Nephron (organoid): ENCODE results near the gene PKLR.
A peak's percentile ranks its signal among the peaks of the same experiment; 100 is the strongest.

Source experiments
- H3K27ac Mint-ChIP-seq, 3 experiments: 2 replicates each; pipeline ENCODE4 v1.8.0; 2020; ENCODE audit warnings: mixed read lengths in 3 of 3, mild to moderate bottlenecking in 2 of 3, moderate library complexity in 1 of 3
- H3K27me3 Mint-ChIP-seq: 2 replicates; pipeline ENCODE4 v1.8.0; 2021; ENCODE audit warnings: low read depth, mild to moderate bottlenecking, moderate library complexity, mixed read lengths
- H3K36me3 Mint-ChIP-seq: 2 replicates; pipeline ENCODE4 v1.8.0; 2020; ENCODE audit warnings: low read depth, mixed read lengths
- H3K4me1 Mint-ChIP-seq: 2 replicates; pipeline ENCODE4 v1.8.0; 2020; ENCODE audit warnings: mixed read lengths
- H3K4me3 Mint-ChIP-seq, 3 experiments: 2 replicates each; pipeline ENCODE4 v1.8.0; 2020; ENCODE audit warnings: mild to moderate bottlenecking in 3 of 3, mixed read lengths in 3 of 3, moderate library complexity in 2 of 3
- H3K9me3 Mint-ChIP-seq: 2 replicates; pipeline ENCODE4 v1.8.0; 2020; ENCODE audit warnings: mixed read lengths
- TF ChIP-seq, protein P1 (sequence below), 3 experiments: fragments of 200-600 bp; sonication (generic); IDR thresholded peaks; one replicate each; pipeline ENCODE4 v1.5.0; 2021; ENCODE audit warnings: antibody characterized with exemption in 3 of 3; ENCODE audit not compliant: unreplicated experiment in 3 of 3

PKLR gene

DNA sequence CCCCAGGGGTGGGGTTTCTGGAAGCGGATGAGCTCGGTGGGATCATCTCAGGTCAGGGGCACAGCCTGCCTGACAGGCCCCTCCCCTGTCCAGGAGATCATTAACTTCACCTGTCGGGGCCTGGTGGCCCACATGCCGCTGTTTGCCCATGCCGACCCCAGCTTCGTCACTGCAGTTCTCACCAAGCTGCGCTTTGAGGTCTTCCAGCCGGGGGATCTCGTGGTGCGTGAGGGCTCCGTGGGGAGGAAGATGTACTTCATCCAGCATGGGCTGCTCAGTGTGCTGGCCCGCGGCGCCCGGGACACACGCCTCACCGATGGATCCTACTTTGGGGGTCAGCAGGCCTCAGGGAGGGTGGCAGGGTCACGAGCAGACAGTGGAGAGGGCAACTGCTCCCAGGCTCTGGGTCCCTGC lies 15.6 kb downstream of the PKLR start:
- Mint-ChIP-seq H3K36me3 (peaks cover 8% of the 10 kb centered on the region), H3K27ac (no peak overlapping the region), H3K4me1 (no peaks in the 10 kb centered on the region), H3K9me3 (no peaks in the 10 kb centered on the region), H3K4me3 (no peak overlapping the region), H3K27me3 (no peaks in the 10 kb centered on the region)
- TF ChIP-seq, protein P1, sequence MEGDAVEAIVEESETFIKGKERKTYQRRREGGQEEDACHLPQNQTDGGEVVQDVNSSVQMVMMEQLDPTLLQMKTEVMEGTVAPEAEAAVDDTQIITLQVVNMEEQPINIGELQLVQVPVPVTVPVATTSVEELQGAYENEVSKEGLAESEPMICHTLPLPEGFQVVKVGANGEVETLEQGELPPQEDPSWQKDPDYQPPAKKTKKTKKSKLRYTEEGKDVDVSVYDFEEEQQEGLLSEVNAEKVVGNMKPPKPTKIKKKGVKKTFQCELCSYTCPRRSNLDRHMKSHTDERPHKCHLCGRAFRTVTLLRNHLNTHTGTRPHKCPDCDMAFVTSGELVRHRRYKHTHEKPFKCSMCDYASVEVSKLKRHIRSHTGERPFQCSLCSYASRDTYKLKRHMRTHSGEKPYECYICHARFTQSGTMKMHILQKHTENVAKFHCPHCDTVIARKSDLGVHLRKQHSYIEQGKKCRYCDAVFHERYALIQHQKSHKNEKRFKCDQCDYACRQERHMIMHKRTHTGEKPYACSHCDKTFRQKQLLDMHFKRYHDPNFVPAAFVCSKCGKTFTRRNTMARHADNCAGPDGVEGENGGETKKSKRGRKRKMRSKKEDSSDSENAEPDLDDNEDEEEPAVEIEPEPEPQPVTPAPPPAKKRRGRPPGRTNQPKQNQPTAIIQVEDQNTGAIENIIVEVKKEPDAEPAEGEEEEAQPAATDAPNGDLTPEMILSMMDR (IDR thresholded peaks at IDR 0.05; ENCODE audit: unreplicated experiment in 3 of 3): no peak

DNA sequence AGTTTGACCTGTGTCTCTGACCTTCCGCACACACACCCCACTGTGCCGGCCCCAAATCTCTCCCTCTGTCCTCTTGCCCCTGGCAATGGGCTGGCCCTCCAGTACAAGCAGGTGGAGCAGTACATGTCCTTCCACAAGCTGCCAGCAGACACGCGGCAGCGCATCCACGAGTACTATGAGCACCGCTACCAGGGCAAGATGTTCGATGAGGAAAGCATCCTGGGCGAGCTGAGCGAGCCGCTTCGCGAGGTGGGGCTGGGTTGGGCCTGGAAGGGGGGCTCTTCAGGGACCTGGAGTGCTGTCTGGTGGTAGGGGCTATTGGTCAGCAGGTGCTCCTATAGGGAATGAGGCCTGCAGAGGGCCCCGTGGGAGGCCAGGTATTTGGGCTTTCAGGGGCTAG lies 16.2 kb downstream of the PKLR start:
- no peaks in the 10 kb centered on the region for H3K4me1 Mint-ChIP-seq
- H3K36me3 Mint-ChIP-seq: peaks cover 8% of the 10 kb centered on the region
- no peaks in the 10 kb centered on the region for H3K27me3 Mint-ChIP-seq
- TF ChIP-seq, protein P1 (IDR thresholded peaks at IDR 0.05; ENCODE audit: unreplicated experiment in 3 of 3): no peak
- no peak overlapping the region for H3K4me3 Mint-ChIP-seq
- no peak overlapping the region for H3K27ac Mint-ChIP-seq
- no peaks in the 10 kb centered on the region for H3K9me3 Mint-ChIP-seq

DNA sequence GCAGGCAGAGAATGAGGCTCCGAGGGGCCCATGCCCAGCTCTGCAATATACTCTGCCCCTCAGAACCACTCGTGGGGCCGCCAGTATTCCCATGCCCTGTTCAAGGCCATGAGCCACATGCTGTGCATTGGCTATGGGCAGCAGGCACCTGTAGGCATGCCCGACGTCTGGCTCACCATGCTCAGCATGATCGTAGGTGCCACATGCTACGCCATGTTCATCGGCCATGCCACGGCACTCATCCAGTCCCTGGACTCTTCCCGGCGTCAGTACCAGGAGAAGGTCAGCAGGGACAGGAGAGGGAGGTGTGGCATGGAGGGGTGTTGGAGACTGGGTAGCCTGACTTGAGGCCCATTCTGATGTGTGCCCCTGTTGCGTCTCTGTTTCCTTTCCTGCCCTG lies 16.8 kb downstream of the PKLR start:
- H3K4me3 Mint-ChIP-seq: no peak overlapping the region
- H3K27me3 Mint-ChIP-seq: no peaks in the 10 kb centered on the region
- no peak overlapping the region for H3K27ac Mint-ChIP-seq
- H3K9me3 Mint-ChIP-seq: no peaks in the 10 kb centered on the region
- TF ChIP-seq, protein P1 (IDR thresholded peaks at IDR 0.05; ENCODE audit: unreplicated experiment in 3 of 3): no peak
- H3K4me1 Mint-ChIP-seq: no peaks in the 10 kb centered on the region
- H3K36me3 Mint-ChIP-seq: peaks cover 8% of the 10 kb centered on the region

DNA sequence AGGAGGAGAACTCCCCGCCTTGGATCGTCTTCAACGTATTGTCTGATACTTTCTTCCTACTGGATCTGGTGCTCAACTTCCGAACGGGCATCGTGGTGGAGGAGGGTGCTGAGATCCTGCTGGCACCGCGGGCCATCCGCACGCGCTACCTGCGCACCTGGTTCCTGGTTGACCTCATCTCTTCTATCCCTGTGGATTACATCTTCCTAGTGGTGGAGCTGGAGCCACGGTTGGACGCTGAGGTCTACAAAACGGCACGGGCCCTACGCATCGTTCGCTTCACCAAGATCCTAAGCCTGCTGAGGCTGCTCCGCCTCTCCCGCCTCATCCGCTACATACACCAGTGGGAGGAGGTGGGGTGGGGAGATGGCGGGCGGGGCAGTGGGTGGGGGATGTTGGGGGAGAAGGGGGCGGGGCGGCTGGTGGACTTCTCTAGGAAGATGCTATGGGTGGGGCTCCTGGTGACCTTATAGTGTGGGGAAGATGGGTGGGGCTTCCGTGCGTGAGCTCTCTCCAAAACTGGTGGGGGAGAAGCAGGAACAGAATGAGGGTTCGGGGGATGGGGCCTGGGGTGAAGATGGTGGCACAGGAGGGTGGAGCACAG lies 18.6 kb downstream of the PKLR start:
- H3K36me3 Mint-ChIP-seq: peaks cover 8% of the 10 kb centered on the region
- H3K27ac Mint-ChIP-seq: no peak overlapping the region
- no peaks in the 10 kb centered on the region for H3K9me3 Mint-ChIP-seq
- H3K4me1 Mint-ChIP-seq: peaks cover 9% of the 10 kb centered on the region
- TF ChIP-seq, protein P1 (IDR thresholded peaks at IDR 0.05; ENCODE audit: unreplicated experiment in 3 of 3): no peak
- H3K27me3 Mint-ChIP-seq: no peaks in the 10 kb centered on the region
- H3K4me3 Mint-ChIP-seq: peak overlapping the region in 1 of 3 experiments; percentile 52

DNA sequence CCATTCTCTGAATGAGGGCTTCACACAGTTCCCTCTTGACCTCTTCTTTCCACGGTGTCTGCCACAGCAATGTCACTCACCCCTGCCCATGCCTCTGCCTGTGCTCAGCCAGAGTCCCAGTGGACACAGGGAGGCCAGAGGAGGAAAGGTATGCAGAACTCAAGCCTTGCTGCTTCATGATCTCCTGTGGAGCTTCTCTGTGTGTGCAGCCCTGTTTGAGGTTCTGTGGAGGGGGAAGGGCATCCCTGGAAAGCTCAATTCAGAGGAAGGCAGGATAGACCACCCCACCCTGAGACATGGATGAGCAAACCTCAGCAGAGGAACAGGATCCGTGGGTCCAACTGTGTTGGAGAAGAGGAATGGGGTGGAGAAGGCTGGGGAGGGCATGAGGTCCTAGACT lies 22.0 kb downstream of the PKLR start:
- H3K27ac Mint-ChIP-seq: no peak overlapping the region
- peaks cover 20% of the 10 kb centered on the region for H3K4me1 Mint-ChIP-seq
- peaks cover 8% of the 10 kb centered on the region for H3K36me3 Mint-ChIP-seq
- no peaks in the 10 kb centered on the region for H3K27me3 Mint-ChIP-seq
- TF ChIP-seq, protein P1 (IDR thresholded peaks at IDR 0.05; ENCODE audit: unreplicated experiment in 3 of 3): no peak
- H3K9me3 Mint-ChIP-seq: no peaks in the 10 kb centered on the region
- peak overlapping the region; percentile 18 to 65 (median 53) for H3K4me3 Mint-ChIP-seq

DNA sequence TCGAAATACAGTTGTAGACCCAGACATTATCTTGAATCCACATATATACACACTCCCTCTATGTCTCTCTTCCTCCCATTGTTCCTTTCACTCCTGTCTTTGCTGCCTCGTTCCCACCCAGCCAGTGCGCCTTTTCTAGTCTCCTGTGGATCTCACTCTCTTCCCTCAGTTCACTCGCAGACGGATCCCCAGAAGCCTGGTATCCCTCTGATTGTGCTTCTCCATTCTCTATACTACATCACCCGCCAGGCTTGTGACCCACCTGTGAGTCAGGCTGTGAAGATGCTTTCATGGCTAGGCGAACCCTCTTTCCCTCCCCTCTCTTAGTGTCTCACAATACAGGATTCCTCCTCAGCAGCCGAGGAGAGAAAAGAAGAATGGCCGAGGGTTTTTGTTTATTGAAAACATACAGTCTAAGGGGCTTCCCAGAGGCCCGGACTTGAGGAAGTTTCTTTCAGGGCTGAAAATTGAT lies 22.5 kb downstream of the PKLR start:
- Mint-ChIP-seq H3K27me3 (no peaks in the 10 kb centered on the region), H3K27ac (peak overlapping the region in 1 of 3 experiments; percentile 48), H3K9me3 (no peaks in the 10 kb centered on the region), H3K4me1 (peaks cover 22% of the 10 kb centered on the region), H3K36me3 (peaks cover 8% of the 10 kb centered on the region), H3K4me3 (peak overlapping the region; percentile 82 to 88 (median 84))
- TF ChIP-seq, protein P1 (IDR thresholded peaks at IDR 0.05; ENCODE audit: unreplicated experiment in 3 of 3): no peak
